Sciatic nerve (tissue), 2 donors: ENCODE results near the gene ILDR2. TPM values are rescaled to one million over a fixed set of nuclear protein-coding genes. Genes with fewer than 3 reads are reported as not detected.
"Not testable (repeated sequence)": the region's sequence is repeated elsewhere in the genome, so short reads cannot be mapped to it uniquely, and the experiment has no call there.

Source experiments
- ATAC-seq: fragments of 200-7000 bp; cut with Tn5 transposase; one replicate; pipeline ENCODE4 v1.9.1; 2020; ENCODE audit warnings: mild to moderate bottlenecking, moderate library complexity
- DNase-seq: peaks from one replicate; pipeline ENCODE4 v3.0.0-alpha.2; 2020; ENCODE audit warnings: low spot score
- intact Hi-C: fragments of 100-400 bp; cut with DNase I; formaldehyde crosslinking; loops from one replicate; pipeline ENCODE4 v1.14.2; 2022
- total RNA-seq: library from RNA; stranded (reverse); fragmentation: NEBNext Ultra II Directional; extraction: Animal tissue kit (Norgen Biotek cat#: 25700); gene quantifications from one replicate; pipeline ENCODE4 v1.2.1, GENCODE V29; 2021
- donor health status: DM: no; HTN: no; CAD: no.
- donor health status: DM: no; HTN: no; CAD: no.

The ILDR2 gene
- total RNA-seq, 1 donor from 2014 or later = 6.7 TPM

DNA sequence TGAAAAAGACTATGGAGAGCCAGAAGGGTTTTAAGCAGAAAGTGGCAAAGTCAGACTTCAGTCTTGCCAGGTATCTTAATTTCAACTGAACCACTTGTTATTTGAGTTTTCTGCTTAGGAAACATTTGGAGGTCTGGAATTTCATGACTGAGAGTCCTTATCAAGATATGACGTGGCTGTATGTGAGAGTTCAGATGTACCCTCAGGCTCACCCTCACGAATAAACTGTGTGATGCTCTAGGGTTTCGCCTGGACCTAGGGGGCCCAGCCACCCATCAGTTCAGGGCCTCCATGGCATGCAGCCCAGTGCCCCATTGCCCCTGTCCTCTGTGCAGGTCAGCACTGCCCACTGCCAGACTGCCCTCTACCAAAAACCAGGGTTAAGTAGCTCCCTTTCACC is 68.7 kb downstream of the ILDR2 start:
- intact Hi-C loops = loop anchor here (5.0 to 10.0 kb wide), 2 partner anchors 151 to 528 kb away; no protein-coding TSS in a partner anchor
- ATAC-seq (no peak), DNase-seq (no peak)

GRCh38 chr1:166905900-166906299 is 69.4 kb downstream of the ILDR2 start:
- ATAC-seq (peak; percentile 52), DNase-seq (no peak)
- intact Hi-C loops = loop anchor here (5.0 to 10.0 kb wide), 2 partner anchors 151 to 529 kb away; no protein-coding TSS in a partner anchor

GRCh38 chr1:166905136-166905535 is 70.2 kb downstream of the ILDR2 start:
- DNase-seq = no peak
- no peak for ATAC-seq
- intact Hi-C loops = loop anchor here (5.0 to 10.0 kb wide), 2 partner anchors 152 to 530 kb away; no protein-coding TSS in a partner anchor

DNA sequence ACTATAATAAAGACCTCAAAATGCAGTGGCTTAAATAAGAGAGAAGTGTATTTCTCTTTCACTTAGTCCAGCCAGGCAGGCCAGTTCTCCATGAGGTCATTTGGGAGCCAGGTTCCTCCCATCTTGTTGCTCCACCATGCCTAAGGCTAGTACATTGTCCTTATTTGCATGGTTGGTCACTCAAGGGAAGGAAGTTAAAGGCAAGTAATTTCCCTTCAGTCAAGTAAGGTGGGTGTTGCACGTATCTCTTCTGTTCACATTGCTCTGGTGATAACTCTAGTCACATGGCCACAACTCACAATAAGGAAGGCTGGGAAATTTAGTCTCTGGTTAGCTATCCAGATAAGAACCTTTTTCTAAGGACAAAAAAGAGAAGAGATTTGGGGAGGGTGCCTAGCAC is 72.1 kb downstream of the ILDR2 start:
- intact Hi-C loops = loop anchor here (10.0 kb wide), 1 partner anchor 532 kb away; no protein-coding TSS in a partner anchor
- no peak for ATAC-seq
- no peak for DNase-seq

GRCh38 chr1:166902279-166902678 is 73.1 kb downstream of the ILDR2 start:
- no peak for ATAC-seq
- intact Hi-C loops = loop anchor here (10.0 kb wide), 1 partner anchor 533 kb away; no protein-coding TSS in a partner anchor
- DNase-seq = no peak

DNA sequence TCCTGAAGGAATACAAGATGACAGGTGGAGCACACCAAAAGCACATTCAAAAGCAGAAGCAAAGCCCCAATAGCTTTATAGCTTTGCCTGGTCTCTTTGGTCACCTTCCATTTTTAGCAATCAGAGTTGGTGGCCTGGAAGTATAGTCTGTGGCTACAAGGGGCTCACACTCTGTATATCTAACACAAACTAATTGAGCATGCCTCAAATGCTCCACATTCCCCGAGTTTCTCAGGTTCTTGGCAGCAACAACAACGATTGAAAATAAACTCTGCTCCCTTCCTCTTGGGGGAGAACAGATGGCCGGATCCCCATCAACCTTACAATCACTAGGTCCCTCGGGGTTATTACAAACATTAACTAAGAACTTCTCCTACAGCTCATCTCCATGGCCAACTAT is 74.4 kb downstream of the ILDR2 start:
- DNase-seq = no peak
- ATAC-seq = no peak
- intact Hi-C loops = loop anchor here (10.0 kb wide), 1 partner anchor 534 kb away; no protein-coding TSS in a partner anchor

DNA sequence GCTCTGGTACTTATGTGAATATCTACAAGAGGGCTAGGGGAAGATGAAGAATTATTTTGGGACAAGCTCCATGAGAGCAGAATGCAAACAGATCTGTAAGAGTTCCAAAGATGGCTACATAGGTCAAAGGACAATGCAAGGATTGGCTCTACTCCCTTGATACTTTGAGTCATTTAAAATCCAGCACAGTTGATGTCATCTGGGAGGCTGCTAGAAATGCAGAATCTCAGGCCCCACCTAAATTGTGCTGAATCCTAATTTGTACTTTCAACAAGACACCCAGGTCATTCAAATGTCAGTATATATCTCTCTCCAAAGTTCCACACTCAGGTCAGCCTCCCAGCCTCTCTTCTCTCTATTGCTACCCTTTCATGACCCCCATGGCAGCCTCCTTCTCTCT is 75.6 kb downstream of the ILDR2 start:
- ATAC-seq = no peak
- DNase-seq = no peak
- intact Hi-C loops = loop anchor here (10.0 kb wide), 1 partner anchor 535 kb away; no protein-coding TSS in a partner anchor

DNA sequence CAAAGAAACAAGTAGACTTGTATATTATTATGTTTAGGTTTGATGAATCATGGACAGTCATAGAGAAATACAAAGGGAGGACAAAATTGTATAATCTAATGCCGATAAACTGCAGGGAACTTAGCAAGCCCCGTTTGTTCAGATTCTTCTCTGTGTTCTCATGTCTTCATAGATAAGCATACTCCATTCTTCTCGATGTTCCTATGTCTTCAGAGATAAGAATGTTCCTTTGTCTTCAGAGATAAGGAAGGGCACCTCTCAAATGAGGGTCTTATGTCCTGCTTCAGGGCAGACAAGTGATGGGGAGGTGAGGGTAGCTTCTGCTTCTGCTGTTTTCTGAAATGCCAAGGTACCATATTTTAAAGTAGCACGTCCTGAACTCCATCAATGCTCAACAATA is 79.6 kb downstream of the ILDR2 start:
- intact Hi-C loops = no loop called here
- no peak for ATAC-seq

DNA sequence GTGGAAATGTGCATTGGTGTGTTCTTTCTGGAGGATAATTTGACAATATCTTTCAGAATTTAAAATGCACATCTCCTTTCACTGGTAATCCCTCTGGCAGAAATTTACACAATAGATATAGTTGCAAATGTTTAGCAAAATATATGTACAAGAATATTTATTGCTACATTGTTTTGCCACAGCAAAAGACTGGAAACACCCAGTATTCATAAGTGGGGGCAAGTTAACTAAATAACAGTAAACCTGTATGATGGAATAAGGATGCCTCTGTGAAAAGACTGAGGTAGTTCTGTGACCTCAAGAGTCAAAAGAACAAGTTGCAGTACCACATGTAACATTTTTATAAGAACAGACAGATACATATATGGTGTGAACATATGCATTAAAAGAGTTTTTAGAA is 85.6 kb downstream of the ILDR2 start:
- intact Hi-C loops = no loop called here

More for the DNA sequence above, 79.6 kb downstream of the ILDR2 start:
- no peak for DNase-seq

DNA sequence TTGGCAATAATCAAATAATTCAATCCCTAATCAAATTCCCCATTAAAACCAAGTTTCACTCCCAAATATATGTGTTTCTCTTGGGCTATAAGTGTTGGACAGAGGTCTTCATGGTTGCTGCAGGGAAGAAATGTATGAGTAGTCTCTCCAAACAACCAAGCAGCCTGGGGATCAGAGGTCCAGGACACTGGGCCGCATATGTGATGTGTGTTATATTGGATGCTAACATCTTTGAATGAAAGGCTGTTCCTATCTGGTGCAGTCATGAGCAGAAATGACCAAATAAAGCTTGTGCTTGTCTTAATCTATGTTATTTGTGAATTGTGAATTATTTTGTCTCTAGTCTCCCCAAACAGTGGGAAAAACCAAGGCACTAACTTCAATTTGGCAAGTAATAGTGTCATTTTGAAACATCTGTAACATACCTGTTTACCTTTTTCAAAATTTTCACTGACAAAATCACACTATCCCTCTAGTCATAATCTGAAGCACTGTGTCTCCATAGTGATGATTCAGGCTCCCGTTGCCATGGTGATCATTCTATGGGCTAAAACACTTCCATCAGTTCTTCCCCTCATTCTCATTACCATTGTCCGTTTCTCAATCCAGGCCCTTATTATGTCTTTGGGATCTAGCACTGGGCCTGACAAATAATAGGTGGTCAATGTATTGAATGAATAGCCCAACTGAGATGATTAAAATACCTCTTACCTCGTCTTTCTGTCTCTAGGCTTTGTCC is 86.8 kb downstream of the ILDR2 start:
- ATAC-seq (no peak), DNase-seq (no peak)
- intact Hi-C loops = no loop called here

More for the DNA sequence above, 85.6 kb downstream of the ILDR2 start:
- ATAC-seq (no peak), DNase-seq (no peak)

GRCh38 chr1:166884971-166885370 is 90.4 kb downstream of the ILDR2 start:
- intact Hi-C loops = no loop called here
- no peak for ATAC-seq
- DNase-seq = no peak

DNA sequence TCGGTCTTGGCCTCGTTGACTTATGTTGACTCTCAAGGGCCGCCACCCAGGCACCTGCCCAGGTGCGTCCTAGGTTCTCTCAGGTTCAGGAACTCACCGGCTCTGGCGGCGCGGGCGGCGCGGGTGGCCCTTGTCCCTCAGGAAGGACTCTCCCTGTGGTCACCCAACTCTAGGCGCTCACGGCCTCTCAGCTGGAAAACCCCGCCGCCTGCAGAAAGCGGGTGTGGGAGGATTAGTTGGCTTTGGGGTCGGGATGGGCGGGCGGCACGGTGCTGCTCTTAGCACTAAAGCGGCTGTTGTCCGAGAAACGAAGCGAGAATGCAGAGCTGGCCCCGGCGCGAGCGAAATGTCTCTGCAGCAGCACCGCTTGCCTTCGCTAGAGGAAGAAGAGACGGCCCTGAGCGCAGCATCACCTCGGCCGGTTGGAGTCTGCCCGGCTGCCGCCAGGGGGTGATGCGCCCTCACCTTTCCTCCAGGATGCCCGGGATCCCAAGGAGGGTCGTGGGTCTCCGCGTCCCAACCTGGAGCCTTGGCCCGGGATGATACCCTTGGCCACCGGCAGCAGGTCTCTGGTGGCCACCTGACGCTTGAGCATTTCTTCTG is 91.2 kb downstream of the ILDR2 start:
- ATAC-seq (peak; percentile 72), DNase-seq (peak; percentile 73)
- intact Hi-C loops = no loop called here

GRCh38 chr1:166882893-166883292 is 92.4 kb downstream of the ILDR2 start:
- DNase-seq (no peak), ATAC-seq (no peak)
- intact Hi-C loops = no loop called here

- DNase-seq, ATAC-seq, intact Hi-C loops: not testable (repeated sequence)
Observed at GRCh38 chr1:166878173-166878917, 97.0 kb downstream of the ILDR2 start.

- DNase-seq (no peak), ATAC-seq (no peak)
- intact Hi-C loops = no loop called here
Observed at GRCh38 chr1:166876540-166876838, 98.9 kb downstream of the ILDR2 start.

- DNase-seq (peak; percentile 98), ATAC-seq (peak; percentile 100)
- intact Hi-C loops = no loop called here
Observed at GRCh38 chr1:166875734-166876539, 99.4 kb downstream of the ILDR2 start, which contains the start of gene TADA1. TADA1 (minus strand) TSS chr1:166876264; CDS start chr1:166876233, 31 bp downstream.

GRCh38 chr1:166875302-166875733 is 100.0 kb downstream of the ILDR2 start:
- DNase-seq = no peak
- intact Hi-C loops = no loop called here
- no peak for ATAC-seq

GRCh38 chr1:166874464-166874863 is 100.9 kb downstream of the ILDR2 start:
- intact Hi-C loops = no loop called here
- DNase-seq (no peak), ATAC-seq (no peak)

- DNase-seq = no peak
- intact Hi-C loops = no loop called here
- no peak for ATAC-seq
Observed at GRCh38 chr1:166870584-166870983, 104.8 kb downstream of the ILDR2 start.
